Osteocyte (in vitro differentiated cells): ENCODE data around the gene UBR4. TPM values are rescaled to one million over a fixed set of nuclear protein-coding genes. Genes with fewer than 3 reads are reported as not detected.

Experiments
- DNase-seq: peaks from one replicate; pipeline ENCODE4 v3.0.0; 2021; ENCODE audit warnings: mixed read lengths; ENCODE audit not compliant: unreplicated experiment; ENCODE audit errors: extremely low spot score
- H3K27ac Mint-ChIP-seq: one replicate; pipeline ENCODE4 v1.8.0; 2021; ENCODE audit warnings: mild to moderate bottlenecking, mixed read lengths; ENCODE audit not compliant: unreplicated experiment
- H3K27me3 Mint-ChIP-seq: one replicate; pipeline ENCODE4 v1.8.0; 2021; ENCODE audit warnings: mixed read lengths; ENCODE audit not compliant: unreplicated experiment
- H3K36me3 Mint-ChIP-seq: one replicate; pipeline ENCODE4 v1.8.0; 2021; ENCODE audit warnings: mixed read lengths; ENCODE audit not compliant: unreplicated experiment
- H3K4me1 Mint-ChIP-seq: one replicate; pipeline ENCODE4 v1.8.0; 2021; ENCODE audit warnings: mixed read lengths; ENCODE audit not compliant: unreplicated experiment
- H3K4me3 Mint-ChIP-seq: one replicate; pipeline ENCODE4 v1.8.0; 2021; ENCODE audit warnings: mild to moderate bottlenecking, moderate library complexity, mixed read lengths; ENCODE audit not compliant: unreplicated experiment
- H3K9me3 Mint-ChIP-seq: one replicate; pipeline ENCODE4 v1.8.0; 2021; ENCODE audit warnings: mixed read lengths; ENCODE audit not compliant: unreplicated experiment
- total RNA-seq: library from RNA; stranded (reverse); gene quantifications from 2 replicates; pipeline ENCODE4 v1.2.1, GENCODE V29; 2021
- TF ChIP-seq, protein P1 (sequence below): fragments of 200-600 bp; sonication (generic); IDR thresholded peaks from 2 replicates; pipeline ENCODE4 v1.5.0; 2021; ENCODE audit warnings: antibody characterized with exemption, mild to moderate bottlenecking, moderate library complexity

The UBR4 gene
- total RNA-seq, 1 donor from 2014 or later, result 161 TPM

DNA sequence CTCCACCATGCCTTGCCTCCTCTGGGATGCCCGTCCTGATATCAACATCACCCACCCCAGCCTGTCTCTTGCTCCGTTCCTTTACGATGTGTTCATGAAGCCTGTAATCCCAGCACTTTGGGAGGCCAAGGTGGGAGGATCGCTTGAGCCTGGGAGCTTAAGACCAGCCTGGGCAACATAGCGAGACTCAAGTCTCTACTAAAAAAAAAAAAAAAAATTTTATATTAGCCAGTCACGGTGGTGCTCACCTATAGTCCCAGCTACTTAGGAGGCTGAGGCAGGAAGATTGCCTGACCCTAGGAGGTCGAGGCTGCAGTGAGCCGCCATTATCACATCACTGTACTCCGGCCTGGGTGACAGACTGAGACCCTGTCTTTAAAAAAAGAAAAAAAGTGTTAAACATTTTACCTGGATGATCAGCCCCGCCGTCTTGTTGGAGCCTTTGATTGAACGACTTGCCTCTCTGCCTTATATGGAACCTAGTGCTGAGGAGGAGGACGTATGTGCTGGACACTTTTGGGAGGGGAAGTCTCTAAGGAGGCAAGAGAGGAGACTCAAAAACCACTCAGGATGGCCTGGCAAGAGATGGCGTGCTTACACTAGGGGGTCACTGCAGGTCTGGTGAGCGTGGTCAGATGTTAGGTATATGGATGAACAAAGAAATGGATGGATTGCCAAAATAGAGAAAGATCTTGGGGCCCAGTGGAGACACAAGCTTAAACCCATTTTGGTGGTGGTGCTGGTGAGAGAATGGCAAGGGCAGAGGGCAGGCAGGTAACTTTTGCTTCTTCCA lies 173.1 kb downstream of the UBR4 start:
- Mint-ChIP-seq H3K36me3 (no peaks in the 10 kb centered on the region), H3K27me3 (peaks cover 30% of the 10 kb centered on the region), H3K4me1 (peaks cover 16% of the 10 kb centered on the region), H3K9me3 (no peaks in the 10 kb centered on the region), H3K4me3 (no peak overlapping the region), H3K27ac (no peak overlapping the region)
- no peak for DNase-seq
- TF ChIP-seq, protein P1, sequence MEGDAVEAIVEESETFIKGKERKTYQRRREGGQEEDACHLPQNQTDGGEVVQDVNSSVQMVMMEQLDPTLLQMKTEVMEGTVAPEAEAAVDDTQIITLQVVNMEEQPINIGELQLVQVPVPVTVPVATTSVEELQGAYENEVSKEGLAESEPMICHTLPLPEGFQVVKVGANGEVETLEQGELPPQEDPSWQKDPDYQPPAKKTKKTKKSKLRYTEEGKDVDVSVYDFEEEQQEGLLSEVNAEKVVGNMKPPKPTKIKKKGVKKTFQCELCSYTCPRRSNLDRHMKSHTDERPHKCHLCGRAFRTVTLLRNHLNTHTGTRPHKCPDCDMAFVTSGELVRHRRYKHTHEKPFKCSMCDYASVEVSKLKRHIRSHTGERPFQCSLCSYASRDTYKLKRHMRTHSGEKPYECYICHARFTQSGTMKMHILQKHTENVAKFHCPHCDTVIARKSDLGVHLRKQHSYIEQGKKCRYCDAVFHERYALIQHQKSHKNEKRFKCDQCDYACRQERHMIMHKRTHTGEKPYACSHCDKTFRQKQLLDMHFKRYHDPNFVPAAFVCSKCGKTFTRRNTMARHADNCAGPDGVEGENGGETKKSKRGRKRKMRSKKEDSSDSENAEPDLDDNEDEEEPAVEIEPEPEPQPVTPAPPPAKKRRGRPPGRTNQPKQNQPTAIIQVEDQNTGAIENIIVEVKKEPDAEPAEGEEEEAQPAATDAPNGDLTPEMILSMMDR, result no peak

DNA sequence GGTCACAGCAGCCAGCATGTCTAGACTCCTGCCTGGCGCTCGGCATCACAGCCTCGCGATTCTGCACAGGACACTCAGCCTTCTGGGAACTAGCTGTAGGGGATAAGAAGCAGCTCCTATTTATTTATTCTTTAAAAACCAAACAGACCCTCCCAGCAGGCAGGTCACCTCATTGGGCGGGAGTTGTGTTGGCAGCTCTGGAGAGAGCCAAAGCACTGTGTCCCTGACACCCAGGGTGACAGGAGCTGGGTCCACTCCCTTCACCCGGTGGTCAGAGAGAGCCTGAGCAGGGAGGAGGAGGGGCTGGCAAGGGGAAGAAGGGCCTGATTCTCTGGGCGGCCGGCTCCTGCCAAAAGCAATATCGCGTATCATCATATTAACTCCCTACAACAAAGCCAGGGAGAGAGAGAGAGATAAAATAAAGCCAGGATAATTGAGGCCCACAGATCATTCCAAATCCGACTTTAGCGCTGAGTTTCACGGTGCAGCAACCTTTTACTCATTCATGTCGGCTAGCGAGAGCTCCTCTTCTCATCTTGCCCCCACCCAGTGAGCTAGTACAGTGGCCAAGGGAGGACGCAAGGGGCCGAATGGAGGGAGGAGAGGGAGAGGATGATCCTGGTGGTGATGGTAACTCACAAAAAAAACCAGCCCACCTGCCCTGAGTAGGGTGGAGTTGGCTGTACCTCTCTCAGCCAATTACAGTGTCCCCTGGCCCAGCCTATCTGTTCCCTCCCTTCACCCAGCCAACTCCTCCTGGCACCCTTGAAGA lies 173.8 kb downstream of the UBR4 start:
- DNase-seq, result no peak
- H3K4me3 Mint-ChIP-seq, result no peak overlapping the region

DNA sequence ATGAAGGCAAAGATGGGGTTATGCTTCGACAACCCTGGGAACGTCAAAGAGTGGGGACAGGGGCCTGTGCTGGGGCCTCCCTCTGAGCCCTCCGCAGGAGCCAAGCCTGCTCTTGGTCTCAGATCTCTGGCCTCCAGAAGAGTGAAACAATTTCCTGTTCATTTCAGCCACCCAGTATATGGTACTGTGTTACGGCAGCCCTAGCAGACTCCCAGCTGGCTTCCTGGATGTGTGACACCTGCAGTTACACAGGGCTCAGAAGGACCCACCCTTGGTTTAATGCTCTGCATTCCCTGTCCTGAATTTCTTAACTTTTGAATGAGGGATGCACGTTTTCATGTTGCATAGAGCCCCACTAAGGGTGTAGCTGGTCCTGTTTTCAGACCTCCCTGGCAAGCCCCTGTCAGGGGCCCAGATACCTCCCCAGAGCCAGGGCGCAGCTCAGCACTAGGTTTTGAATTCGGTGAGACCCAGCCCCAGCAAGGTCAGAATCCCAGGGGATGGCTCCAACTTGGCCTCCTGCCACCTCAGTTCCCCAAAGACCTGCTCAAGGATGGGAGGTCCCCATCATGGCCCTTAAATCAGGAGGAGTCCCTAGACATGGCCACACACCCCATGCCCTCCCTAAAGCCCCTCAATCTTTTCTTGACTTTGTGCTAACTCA lies 174.6 kb downstream of the UBR4 start:
- Mint-ChIP-seq H3K27me3 (peaks cover 21% of the 10 kb centered on the region), H3K36me3 (no peaks in the 10 kb centered on the region), H3K9me3 (no peaks in the 10 kb centered on the region), H3K27ac (no peak overlapping the region), H3K4me1 (peaks cover 16% of the 10 kb centered on the region), H3K4me3 (no peak overlapping the region)
- no peak for DNase-seq
- TF ChIP-seq, protein P1, result no peak

More for the DNA sequence above, 173.8 kb downstream of the UBR4 start:
- peaks cover 26% of the 10 kb centered on the region for H3K27me3 Mint-ChIP-seq
- TF ChIP-seq, protein P1, result no peak
- peaks cover 16% of the 10 kb centered on the region for H3K4me1 Mint-ChIP-seq
- H3K27ac Mint-ChIP-seq, result no peak overlapping the region
- H3K9me3 Mint-ChIP-seq, result no peaks in the 10 kb centered on the region
- no peaks in the 10 kb centered on the region for H3K36me3 Mint-ChIP-seq

DNA sequence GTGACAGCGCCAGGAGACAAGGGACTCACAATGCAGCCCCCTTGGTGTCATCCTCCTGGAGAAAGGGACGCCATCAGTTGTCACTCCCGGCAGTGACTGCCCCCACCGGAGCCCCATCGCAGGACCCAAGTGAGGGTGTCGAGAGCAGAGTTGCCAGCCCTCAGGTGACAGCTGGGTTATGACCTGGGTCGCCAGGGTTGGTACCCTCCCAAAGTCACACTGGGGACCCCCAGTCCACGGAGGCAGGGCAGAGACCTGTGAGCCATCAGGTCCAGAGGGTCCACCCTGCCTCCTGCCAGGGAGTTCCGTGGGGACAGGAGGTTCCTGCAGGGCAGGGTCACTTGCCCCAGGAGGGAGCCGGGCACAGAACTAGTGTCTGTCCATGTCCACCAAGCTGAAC lies 175.3 kb downstream of the UBR4 start:
- Mint-ChIP-seq H3K4me3 (no peak overlapping the region), H3K4me1 (peaks cover 16% of the 10 kb centered on the region), H3K9me3 (no peaks in the 10 kb centered on the region), H3K27ac (no peak overlapping the region), H3K27me3 (peaks cover 18% of the 10 kb centered on the region), H3K36me3 (no peaks in the 10 kb centered on the region)
- TF ChIP-seq, protein P1, result no peak
- DNase-seq, result no peak
